H1 (cell line): ENCODE data around the gene TSPAN9. TPM values are rescaled to one million over a fixed set of nuclear protein-coding genes. Genes with fewer than 3 reads are reported as not detected.

ENCODE experiments used
- CTCF ChIA-PET: fragments of 300-600 bp; sonication (Branson Sonifier 250); formaldehyde crosslinking; loops from one replicate; lab custom pipeline; 2021; ENCODE audit not compliant: partially characterized antibody; lab: Charles Lee
- POLR2A ChIA-PET: fragments of 300-600 bp; sonication (Branson Sonifier 250); formaldehyde crosslinking; loops from one replicate; lab custom pipeline; 2021; ENCODE audit warnings: inconsistent platforms; ENCODE audit not compliant: partially characterized antibody; lab: Charles Lee
- DNase-seq, 2 experiments: peaks; one replicate each; pipeline versions ENCODE4 v3.0.0 to v3.0.0-alpha.2; 2010 to 2022; ENCODE audit warnings: low spot score in 2 of 2, low read depth in 1 of 2, mixed read lengths in 1 of 2
- FAIRE-seq: peaks from 2 replicates; lab custom pipeline; 2011; peaks lifted over from hg19 to GRCh38; lab: Jason Lieb, UNC
- H2AFZ ChIP-seq: 2 replicates; pipeline ENCODE4 v1.8.1; 2012; ENCODE audit warnings: low read length, inconsistent platforms
- H2AK5ac ChIP-seq: 2 replicates; pipeline ENCODE4 v1.6.1; 2013; ENCODE audit warnings: low read depth, low read length
- H2BK120ac ChIP-seq: replicated peaks from 2 replicates; pipeline ENCODE3; 2013; ENCODE audit warnings: low read depth, low read length, inconsistent platforms
- H2BK12ac ChIP-seq: 2 replicates; pipeline ENCODE4 v1.6.1; 2013; ENCODE audit warnings: low read depth, low read length
- H2BK15ac ChIP-seq: 2 replicates; pipeline ENCODE4 v1.6.1; 2013; ENCODE audit warnings: low read length
- H2BK20ac ChIP-seq: 2 replicates; pipeline ENCODE4 v1.6.1; 2013; ENCODE audit warnings: low read length
- H2BK5ac ChIP-seq: 2 replicates; pipeline ENCODE4 v1.6.1; 2013; ENCODE audit warnings: low read depth, low read length
- H3K14ac ChIP-seq: 2 replicates; pipeline ENCODE4 v1.6.1; 2013; ENCODE audit warnings: inconsistent platforms; ENCODE audit not compliant: insufficient read length
- H3K18ac ChIP-seq: 2 replicates; pipeline ENCODE4 v1.6.1; 2013; ENCODE audit warnings: low read length; ENCODE audit errors: extremely low read depth
- H3K23ac ChIP-seq: 2 replicates; pipeline ENCODE4 v1.6.1; 2013; ENCODE audit warnings: inconsistent platforms; ENCODE audit not compliant: insufficient read length
- H3K23me2 ChIP-seq: 2 replicates; pipeline ENCODE4 v1.6.1; 2013; ENCODE audit warnings: low read depth, low read length
- H3K27ac ChIP-seq: 2 replicates; pipeline ENCODE4 v1.6.1; 2011; ENCODE audit warnings: low read depth, low read length, inconsistent platforms
- H3K27me3 ChIP-seq, 4 experiments: replicated peaks in 1 of 4; 1 replicate in 1 of 4; 2 replicates in 3 of 4; pipeline versions ENCODE4 v1.6.1 to v1.8.1; 2011 to 2013; ENCODE audit warnings: low read length in 3 of 4, mild to moderate bottlenecking in 3 of 4, inconsistent platforms in 2 of 4, mixed read lengths in 2 of 4, moderate library complexity in 1 of 4; ENCODE audit not compliant: control insufficient read depth in 3 of 4, insufficient read depth in 3 of 4; ENCODE audit errors: extremely low read depth in 1 of 4
- H3K36me3 ChIP-seq, 4 experiments: 2 replicates each; pipeline versions ENCODE4 v1.6.1 to v1.8.1; 2011 to 2013; ENCODE audit warnings: mild to moderate bottlenecking in 4 of 4, low read length in 3 of 4, moderate library complexity in 2 of 4, control low read depth in 1 of 4, inconsistent platforms in 1 of 4; ENCODE audit not compliant: insufficient read depth in 4 of 4, control insufficient read depth in 2 of 4
- H3K4ac ChIP-seq: replicated peaks from 2 replicates; pipeline ENCODE3; 2013; ENCODE audit warnings: low read length, low read depth, mixed read lengths, inconsistent platforms; ENCODE audit not compliant: insufficient read length
- H3K4me1 ChIP-seq, 4 experiments: replicated peaks in 1 of 4; 1 replicate in 1 of 4; 2 replicates in 3 of 4; pipeline versions ENCODE4 v1.6.1 to v1.8.1; 2011 to 2013; ENCODE audit warnings: low read length in 3 of 4, inconsistent platforms in 2 of 4, mixed read lengths in 1 of 4; ENCODE audit not compliant: insufficient read depth in 4 of 4, control insufficient read depth in 3 of 4
- H3K4me2 ChIP-seq, 2 experiments: 2 replicates each; pipeline versions ENCODE4 v1.6.1 to v1.8.1; 2011 to 2013; ENCODE audit warnings: low read depth in 2 of 2, low read length in 2 of 2, control low read depth in 1 of 2, inconsistent platforms in 1 of 2, mild to moderate bottlenecking in 1 of 2; ENCODE audit not compliant: insufficient read depth in 1 of 2
- H3K4me3 ChIP-seq, 4 experiments: fragments of 200-600, 300-600 bp in 1 of 4; sonication (generic), shearing (Covaris generic), sonication (Bioruptor Twin) in 1 of 4; 2 replicates each; pipeline versions ENCODE4 v1.5.1 to v1.8.1; 2011 to 2016; ENCODE audit warnings: low read length in 4 of 4, low read depth in 3 of 4, control low read depth in 2 of 4, inconsistent platforms in 2 of 4, mild to moderate bottlenecking in 2 of 4, mixed read lengths in 1 of 4, moderate library complexity in 1 of 4; ENCODE audit not compliant: insufficient read depth in 2 of 4; ENCODE audit errors: extremely low read depth in 1 of 4
- H3K56ac ChIP-seq: replicated peaks from 2 replicates; pipeline ENCODE3; 2013; ENCODE audit warnings: low read depth, mild to moderate bottlenecking, mixed read lengths, low read length, inconsistent platforms; ENCODE audit not compliant: insufficient read length
- H3K79me1 ChIP-seq: 2 replicates; pipeline ENCODE4 v1.6.1; 2013; ENCODE audit warnings: low read depth, low read length, control low read depth
- H3K79me2 ChIP-seq, 2 experiments: 2 replicates each; pipeline versions ENCODE4 v1.6.1 to v1.8.1; 2012 to 2013; ENCODE audit warnings: low read length in 2 of 2, mild to moderate bottlenecking in 2 of 2, inconsistent platforms in 1 of 2; ENCODE audit not compliant: insufficient read depth in 2 of 2, control insufficient read depth in 1 of 2
- H3K9ac ChIP-seq, 4 experiments: replicated peaks in 1 of 4; 1 replicate in 1 of 4; 2 replicates in 3 of 4; pipeline versions ENCODE4 v1.6.1 to v1.8.1; 2011 to 2013; ENCODE audit warnings: low read depth in 3 of 4, low read length in 3 of 4, control low read depth in 2 of 4, mild to moderate bottlenecking in 2 of 4, moderate library complexity in 2 of 4, inconsistent platforms in 1 of 4; ENCODE audit errors: extremely low read depth in 1 of 4
- H3K9me3 ChIP-seq, 2 experiments: 2 replicates each; pipeline versions ENCODE4 v1.6.1 to v1.8.1; 2012 to 2013; ENCODE audit warnings: mild to moderate bottlenecking in 2 of 2, moderate library complexity in 2 of 2, control low read depth in 1 of 2, inconsistent platforms in 1 of 2, low read depth in 1 of 2, low read length in 1 of 2, mixed read lengths in 1 of 2; ENCODE audit not compliant: insufficient read depth in 2 of 2
- H4K20me1 ChIP-seq, 2 experiments: replicated peaks in 1 of 2; 2 replicates each; pipeline versions ENCODE3 to v1.8.1; 2011 to 2013; ENCODE audit warnings: inconsistent platforms in 2 of 2, low read length in 2 of 2, mild to moderate bottlenecking in 1 of 2; ENCODE audit not compliant: insufficient read depth in 2 of 2, control insufficient read depth in 1 of 2
- H4K5ac ChIP-seq: 2 replicates; pipeline ENCODE4 v1.6.1; 2013; ENCODE audit warnings: low read length, low read depth, mixed read lengths, inconsistent platforms; ENCODE audit not compliant: insufficient read length
- H4K8ac ChIP-seq: 2 replicates; pipeline ENCODE4 v1.8.0; 2013; ENCODE audit warnings: mild to moderate bottlenecking, moderate library complexity, low read length, inconsistent platforms; ENCODE audit not compliant: insufficient read depth; ENCODE audit errors: extremely low read depth
- H4K91ac ChIP-seq: replicated peaks from 2 replicates; pipeline ENCODE3; 2013; ENCODE audit warnings: low read length, mixed read lengths, inconsistent platforms; ENCODE audit not compliant: insufficient read length
- BCL11A ChIP-seq, 2 experiments: IDR thresholded peaks; one replicate each; pipeline ENCODE4 v1.6.1; 2011; ENCODE audit warnings: low read depth in 2 of 2, low read length in 2 of 2, mild to moderate bottlenecking in 2 of 2
- CEBPB ChIP-seq: IDR thresholded peaks from 2 replicates; pipeline ENCODE4 v1.6.1; 2012; ENCODE audit warnings: low read depth, low read length
- EGR1 ChIP-seq: IDR thresholded peaks from 2 replicates; pipeline ENCODE4 v1.6.1; 2011; ENCODE audit warnings: low read depth, low read length, borderline replicate concordance
- GABPA ChIP-seq: IDR thresholded peaks from 2 replicates; pipeline ENCODE4 v1.6.1; 2011; ENCODE audit warnings: mild to moderate bottlenecking, low read length, moderate library complexity, borderline replicate concordance; ENCODE audit not compliant: insufficient read depth
- JUND ChIP-seq: IDR thresholded peaks from 2 replicates; pipeline ENCODE4 v1.6.1; 2011; ENCODE audit warnings: mild to moderate bottlenecking, improper control_type of control experiment, low read length
- NANOG ChIP-seq: IDR thresholded peaks from 2 replicates; pipeline ENCODE4 v1.6.1; 2011; ENCODE audit warnings: low read length, low read depth, mild to moderate bottlenecking, inconsistent platforms; ENCODE audit not compliant: insufficient read depth, poor library complexity, severe bottlenecking
- POLR2A ChIP-seq, 2 experiments: IDR thresholded peaks; 1 replicate in 1 of 2; 2 replicates in 1 of 2; pipeline ENCODE4 v1.6.1; 2011; ENCODE audit warnings: low read depth in 2 of 2, low read length in 2 of 2, mild to moderate bottlenecking in 2 of 2; ENCODE audit errors: control extremely low read depth in 1 of 2
- RFX5 ChIP-seq: IDR thresholded peaks from 2 replicates; pipeline ENCODE4 v1.6.1; 2011; ENCODE audit warnings: low read depth, low read length, improper control_type of control experiment, borderline replicate concordance
- SUZ12 ChIP-seq: fragments of 200-600 bp; sonication (generic); IDR thresholded peaks from 2 replicates; pipeline ENCODE4 v1.6.1; 2012; ENCODE audit warnings: mild to moderate bottlenecking, inconsistent platforms, low read length, moderate library complexity, mixed read lengths
- TCF12 ChIP-seq: IDR thresholded peaks from 2 replicates; pipeline ENCODE4 v1.6.1; 2011; ENCODE audit warnings: low read depth, mild to moderate bottlenecking, low read length
- ZNF274 ChIP-seq: IDR thresholded peaks from 2 replicates; pipeline ENCODE4 v1.7.0; 2012; ENCODE audit warnings: low read length, borderline replicate concordance; ENCODE audit errors: extremely low read depth
- WGBS, 2 experiments: shearing (Covaris generic) in 1 of 2; methylation state at CpG; one replicate each; pipeline versions ENCODE4 v1.1.6 to v1.1.7; 2013 to 2015; ENCODE audit warnings: low lambda C conversion rate in 2 of 2, mixed read lengths in 2 of 2, inconsistent platforms in 1 of 2, low coverage in 1 of 2, missing lambda C conversion rate in 1 of 2; ENCODE audit not compliant: insufficient replicate concordance in 2 of 2, insufficient coverage in 1 of 2, insufficient read length in 1 of 2; ENCODE audit errors: extremely low coverage in 1 of 2, missing lambda C conversion rate in 1 of 2; 5-methylcytosine and 5-hydroxymethylcytosine counted together
- polyA plus RNA-seq, 7 experiments: library from polyadenylated mRNA; depleted of rRNA in 3 of 7; stranded (reverse) in 5 of 7; unstranded in 2 of 7; fragments of >200 nt in 5 of 7; fragments of 200-250 nt in 2 of 7; gene quantifications; 1 replicate in 5 of 7; 2 replicates in 1 of 7; 4 replicates in 1 of 7; pipeline versions ENCODE4 v1.2.1 to v1.2.3, GENCODE V29; 2011 to 2013; ENCODE audit warnings: missing spikeins in 2 of 7, mixed read lengths in 2 of 7
- total RNA-seq: library from RNA; stranded (reverse); fragmentation: NEBNext Ultra II Directional; extraction: Animal tissue kit (Norgen Biotek cat#: 25700); gene quantifications from 2 replicates; pipeline ENCODE4 v1.2.1, GENCODE V29; 2021
- TF ChIP-seq, protein P1 (sequence below): IDR thresholded peaks from 2 replicates; pipeline ENCODE4 v1.6.1; 2012; ENCODE audit warnings: inconsistent platforms

The TSPAN9 gene
- total and polyA plus RNA-seq, 2 of the 8 experiments (the other 6 are each of a cell fraction or from before 2014, with no cell fraction given) = 11.5 to 29.1 TPM

DNA sequence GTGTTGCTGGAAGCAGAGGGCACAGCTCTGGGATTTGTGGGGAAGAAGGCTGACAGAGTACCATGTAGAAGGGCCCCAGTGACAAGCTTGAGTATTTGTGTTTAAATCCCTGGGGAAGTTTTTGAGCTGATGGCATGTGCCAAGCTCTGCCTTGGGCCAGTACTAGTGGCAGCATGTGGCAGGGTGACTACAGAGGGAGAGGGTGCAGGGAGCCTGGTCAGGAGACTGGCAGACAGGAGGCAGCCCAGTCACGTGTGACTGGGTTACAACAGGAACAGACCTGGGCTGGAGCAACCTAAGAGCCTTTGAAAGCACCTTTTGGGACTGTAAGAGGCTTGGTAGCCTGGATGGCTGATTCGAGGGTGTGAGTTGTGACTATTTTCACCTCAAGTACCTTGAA lies 112.1 kb downstream of the TSPAN9 start:
- FAIRE-seq (no peak), DNase-seq (no peak)
- peaks cover 0 to 3% of the 10 kb centered on the region in 2 experiments for H4K20me1 ChIP-seq
- no peak overlapping the region for H4K91ac ChIP-seq
- ChIA-PET CTCF (interaction anchor here (0.9 to 12.7 kb wide), 8 partner anchors 11 to 91 kb away, joined by 3 to 83 read pairs (median 4); no protein-coding TSS in a partner anchor), POLR2A (no interaction called here)
- H3K4me3 ChIP-seq = no peak overlapping the region
- no peak overlapping the region for H2AFZ ChIP-seq
- no peaks in the 10 kb centered on the region; a peak in 1 of 7 replicates for H3K27me3 ChIP-seq
- no peak overlapping the region for H3K18ac ChIP-seq
- H2BK12ac ChIP-seq = no peak overlapping the region
- H3K14ac ChIP-seq = no peak overlapping the region
- H2AK5ac ChIP-seq = no peak overlapping the region
- H4K5ac ChIP-seq = no peak overlapping the region
- H3K23ac ChIP-seq = no peak overlapping the region
- H3K4ac ChIP-seq = no peak overlapping the region
- no peaks in the 10 kb centered on the region for H3K36me3 ChIP-seq
- H3K79me2 ChIP-seq = no peaks in the 10 kb centered on the region
- peaks cover 2% of the 10 kb centered on the region for H3K79me1 ChIP-seq
- peaks cover 0 to 5% (median 0%) of the 10 kb centered on the region in 4 experiments; a peak in 2 of 7 replicates for H3K4me1 ChIP-seq
- TF ChIP-seq NANOG (no peak), EGR1 (no peak), GABPA (no peak), TCF12 (no peak), RFX5 (no peak), POLR2A (IDR thresholded peaks at IDR 0.05; ENCODE audit: control extremely low read depth in 1 of 2, low read depth in 2 of 2, low read length in 2 of 2) (no peak), CEBPB (no peak), BCL11A (IDR thresholded peaks at IDR 0.05; ENCODE audit: low read depth in 2 of 2, low read length in 2 of 2) (no peak), ZNF274 (no peak), SUZ12 (no peak), JUND (no peak)
- TF ChIP-seq, protein P1, sequence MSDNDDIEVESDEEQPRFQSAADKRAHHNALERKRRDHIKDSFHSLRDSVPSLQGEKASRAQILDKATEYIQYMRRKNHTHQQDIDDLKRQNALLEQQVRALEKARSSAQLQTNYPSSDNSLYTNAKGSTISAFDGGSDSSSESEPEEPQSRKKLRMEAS = no peak
- TF ChIP-seq, all 59 proteins: peak for 0
- H3K4me2 ChIP-seq = no peak overlapping the region
- no peak overlapping the region for H2BK120ac ChIP-seq
- no peak overlapping the region for H2BK15ac ChIP-seq
- no peak overlapping the region for H3K56ac ChIP-seq
- H2BK5ac ChIP-seq = no peak overlapping the region
- H3K23me2 ChIP-seq = no peaks in the 10 kb centered on the region
- H3K9me3 ChIP-seq = no peaks in the 10 kb centered on the region
- H2BK20ac ChIP-seq = no peak overlapping the region
- H3K27ac ChIP-seq = no peak overlapping the region
- H4K8ac ChIP-seq = no peak overlapping the region
- WGBS, 2 experiments = 60% methylated on average over 2 of the region's 2 CpGs; no CpG with 5 or more reads in 1 of the 2 experiments
- H3K9ac ChIP-seq = no peak overlapping the region
